ENCODE results near the gene TEX36. TPM values are rescaled to one million over a fixed set of nuclear protein-coding genes. Genes with fewer than 3 reads are reported as not detected.

The TEX36 gene
- total and polyA plus RNA-seq, 4 donors = not detected

DNA sequence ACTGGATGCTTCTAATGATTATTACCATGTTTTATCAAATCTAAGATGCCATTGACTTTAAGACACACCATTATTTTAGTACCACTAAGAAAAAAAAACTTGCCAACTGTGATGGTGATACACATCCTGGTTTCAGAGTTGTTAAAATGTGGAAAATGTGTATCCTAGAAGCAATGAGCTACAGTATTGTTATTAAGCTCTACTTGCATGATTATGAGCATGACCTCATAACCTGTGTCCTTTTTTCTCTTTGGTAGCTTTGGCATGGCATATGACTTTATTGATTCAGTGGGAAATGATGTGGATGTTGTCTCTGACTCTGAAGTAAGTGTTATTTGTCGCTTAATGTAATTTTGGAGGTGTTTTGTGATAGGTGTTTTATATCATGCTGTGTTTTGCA lies 39.8 kb upstream of the TEX36 start:
- H3K9ac ChIP-seq (ENCODE audit: insufficient read depth in 1 of 2, low read length in 2 of 2) = no peak overlapping the region
- ATAC-seq (ENCODE audit: insufficient read depth, low FRiP score) (no peak), DNase-seq (no peak)
- H3K4me1 ChIP-seq (ENCODE audit: control insufficient read depth in 5 of 5, insufficient read depth in 5 of 5, low read length in 5 of 5) = peaks cover 0 to 14% (median 4%) of the 10 kb centered on the region in 5 donors
- WGBS, 2 donors = 95 to 97% methylated on average over 1 of the region's 1 CpG
- peaks cover 16 to 52% (median 34%) of the 10 kb centered on the region in 4 donors for H3K36me3 ChIP-seq (ENCODE audit: control insufficient read depth in 4 of 4, insufficient read depth in 4 of 4, low read length in 4 of 4)
- no peak overlapping the region for H3K4me3 ChIP-seq
- H3K27ac ChIP-seq (ENCODE audit: low read depth in 1 of 2, low read length in 1 of 2) = no peak overlapping the region
- H3K27me3 ChIP-seq (ENCODE audit: control insufficient read depth in 3 of 3, insufficient read depth in 3 of 3, low read length in 2 of 3) = no peaks in the 10 kb centered on the region
- no peaks in the 10 kb centered on the region for H3K9me3 ChIP-seq (ENCODE audit: control insufficient read depth in 4 of 4, insufficient read depth in 3 of 4, low read length in 3 of 4)
- TF ChIP-seq, protein P1, sequence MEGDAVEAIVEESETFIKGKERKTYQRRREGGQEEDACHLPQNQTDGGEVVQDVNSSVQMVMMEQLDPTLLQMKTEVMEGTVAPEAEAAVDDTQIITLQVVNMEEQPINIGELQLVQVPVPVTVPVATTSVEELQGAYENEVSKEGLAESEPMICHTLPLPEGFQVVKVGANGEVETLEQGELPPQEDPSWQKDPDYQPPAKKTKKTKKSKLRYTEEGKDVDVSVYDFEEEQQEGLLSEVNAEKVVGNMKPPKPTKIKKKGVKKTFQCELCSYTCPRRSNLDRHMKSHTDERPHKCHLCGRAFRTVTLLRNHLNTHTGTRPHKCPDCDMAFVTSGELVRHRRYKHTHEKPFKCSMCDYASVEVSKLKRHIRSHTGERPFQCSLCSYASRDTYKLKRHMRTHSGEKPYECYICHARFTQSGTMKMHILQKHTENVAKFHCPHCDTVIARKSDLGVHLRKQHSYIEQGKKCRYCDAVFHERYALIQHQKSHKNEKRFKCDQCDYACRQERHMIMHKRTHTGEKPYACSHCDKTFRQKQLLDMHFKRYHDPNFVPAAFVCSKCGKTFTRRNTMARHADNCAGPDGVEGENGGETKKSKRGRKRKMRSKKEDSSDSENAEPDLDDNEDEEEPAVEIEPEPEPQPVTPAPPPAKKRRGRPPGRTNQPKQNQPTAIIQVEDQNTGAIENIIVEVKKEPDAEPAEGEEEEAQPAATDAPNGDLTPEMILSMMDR (IDR thresholded peaks at IDR 0.05; ENCODE audit: control extremely low read depth, extremely low read depth) = no peak

DNA sequence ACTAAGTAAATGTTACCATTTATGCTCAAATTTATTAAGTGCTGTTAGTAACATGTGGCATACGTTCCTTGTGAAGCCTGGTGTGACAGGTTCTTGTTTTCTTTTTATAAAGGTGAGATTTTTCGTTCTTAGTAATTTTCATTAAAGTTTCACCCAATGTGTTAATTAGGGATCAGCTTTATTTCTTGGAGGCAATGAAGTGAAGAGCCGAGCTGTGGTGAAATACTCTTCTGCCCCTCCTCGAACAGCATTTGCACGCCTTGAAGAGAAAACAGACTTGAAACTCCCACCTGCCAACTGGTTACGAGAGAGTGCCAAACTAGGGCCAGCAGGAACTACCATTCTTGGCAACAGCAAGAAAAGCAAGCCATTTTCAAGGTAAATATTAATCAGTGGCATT lies 38.1 kb upstream of the TEX36 start:
- Histone ChIP-seq H3K27me3 (ENCODE audit: control insufficient read depth in 3 of 3, insufficient read depth in 3 of 3, low read length in 2 of 3) (no peaks in the 10 kb centered on the region), H3K4me3 (no peak overlapping the region)
- WGBS, 2 donors = 82 to 87% methylated on average over 6 of the region's 6 CpGs

DNA sequence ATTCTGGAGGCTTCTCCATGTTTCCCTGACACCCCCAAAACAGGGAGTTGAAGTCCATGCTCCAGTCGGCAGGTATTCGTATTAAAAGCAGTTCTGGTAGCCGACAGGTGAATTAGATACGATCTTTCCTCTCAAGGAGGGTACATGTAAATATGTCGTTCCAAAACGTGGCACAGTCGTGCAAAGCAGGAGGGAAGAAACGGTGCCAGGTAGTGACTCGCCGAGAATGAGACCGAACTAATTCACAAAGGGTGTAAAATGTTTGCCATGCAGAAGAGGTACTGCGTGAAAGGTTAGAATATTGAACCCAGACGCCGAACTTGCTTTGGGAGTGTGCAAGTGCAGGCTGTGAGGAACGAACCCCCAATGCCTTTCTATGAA lies 37.0 kb upstream of the TEX36 start:
- 0 to 1% methylated on average over 15 of the region's 15 CpGs for WGBS, 2 donors
- peak overlapping the region; percentile 89 to 97 for H3K27ac ChIP-seq (ENCODE audit: low read depth in 1 of 2, low read length in 1 of 2)
- ATAC-seq (ENCODE audit: insufficient read depth, low FRiP score) (no peak), DNase-seq (peak in 1 of 3 donors; percentile 23)
- peak overlapping the region; percentile 77 to 97 for H3K9ac ChIP-seq (ENCODE audit: insufficient read depth in 1 of 2, low read length in 2 of 2)
- H3K4me1 ChIP-seq (ENCODE audit: control insufficient read depth in 5 of 5, insufficient read depth in 5 of 5, low read length in 5 of 5) = peaks cover 0 to 14% (median 4%) of the 10 kb centered on the region in 5 donors
- H3K27me3 ChIP-seq (ENCODE audit: control insufficient read depth in 3 of 3, insufficient read depth in 3 of 3, low read length in 2 of 3) = no peaks in the 10 kb centered on the region
- peaks cover 8 to 28% (median 20%) of the 10 kb centered on the region in 4 donors for H3K36me3 ChIP-seq (ENCODE audit: control insufficient read depth in 4 of 4, insufficient read depth in 4 of 4, low read length in 4 of 4)
- TF ChIP-seq, protein P1 (IDR thresholded peaks at IDR 0.05; ENCODE audit: control extremely low read depth, extremely low read depth) = no peak
- no peaks in the 10 kb centered on the region for H3K9me3 ChIP-seq (ENCODE audit: control insufficient read depth in 4 of 4, insufficient read depth in 3 of 4, low read length in 3 of 4)
- H3K4me3 ChIP-seq = peak overlapping the region; percentile 98

More for the DNA sequence above, 38.1 kb upstream of the TEX36 start:
- TF ChIP-seq, protein P1 (IDR thresholded peaks at IDR 0.05; ENCODE audit: control extremely low read depth, extremely low read depth) = no peak
- no peak for ATAC-seq (ENCODE audit: insufficient read depth, low FRiP score)
- Histone ChIP-seq H3K4me1 (ENCODE audit: control insufficient read depth in 5 of 5, insufficient read depth in 5 of 5, low read length in 5 of 5) (peaks cover 0 to 14% (median 4%) of the 10 kb centered on the region in 5 donors), H3K27ac (ENCODE audit: low read depth in 1 of 2, low read length in 1 of 2) (no peak overlapping the region), H3K9me3 (ENCODE audit: control insufficient read depth in 4 of 4, insufficient read depth in 3 of 4, low read length in 3 of 4) (no peaks in the 10 kb centered on the region), H3K9ac (ENCODE audit: insufficient read depth in 1 of 2, low read length in 2 of 2) (peak overlapping the region in 1 of 2 donors; percentile 17), H3K36me3 (ENCODE audit: control insufficient read depth in 4 of 4, insufficient read depth in 4 of 4, low read length in 4 of 4) (peaks cover 10 to 35% (median 24%) of the 10 kb centered on the region in 4 donors)
- DNase-seq = no peak

Data from lung (tissue), 12 donors.